GM19193 (cell line): ENCODE measurements around the gene RALA.

Experiments used
- POLR2A ChIP-seq: IDR thresholded peaks from 4 replicates; pipeline ENCODE4 v1.6.1; 2011; ENCODE audit not compliant: insufficient read depth, insufficient read length; ENCODE audit errors: extremely low read depth

Gene RALA, protein sequence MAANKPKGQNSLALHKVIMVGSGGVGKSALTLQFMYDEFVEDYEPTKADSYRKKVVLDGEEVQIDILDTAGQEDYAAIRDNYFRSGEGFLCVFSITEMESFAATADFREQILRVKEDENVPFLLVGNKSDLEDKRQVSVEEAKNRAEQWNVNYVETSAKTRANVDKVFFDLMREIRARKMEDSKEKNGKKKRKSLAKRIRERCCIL

DNA sequence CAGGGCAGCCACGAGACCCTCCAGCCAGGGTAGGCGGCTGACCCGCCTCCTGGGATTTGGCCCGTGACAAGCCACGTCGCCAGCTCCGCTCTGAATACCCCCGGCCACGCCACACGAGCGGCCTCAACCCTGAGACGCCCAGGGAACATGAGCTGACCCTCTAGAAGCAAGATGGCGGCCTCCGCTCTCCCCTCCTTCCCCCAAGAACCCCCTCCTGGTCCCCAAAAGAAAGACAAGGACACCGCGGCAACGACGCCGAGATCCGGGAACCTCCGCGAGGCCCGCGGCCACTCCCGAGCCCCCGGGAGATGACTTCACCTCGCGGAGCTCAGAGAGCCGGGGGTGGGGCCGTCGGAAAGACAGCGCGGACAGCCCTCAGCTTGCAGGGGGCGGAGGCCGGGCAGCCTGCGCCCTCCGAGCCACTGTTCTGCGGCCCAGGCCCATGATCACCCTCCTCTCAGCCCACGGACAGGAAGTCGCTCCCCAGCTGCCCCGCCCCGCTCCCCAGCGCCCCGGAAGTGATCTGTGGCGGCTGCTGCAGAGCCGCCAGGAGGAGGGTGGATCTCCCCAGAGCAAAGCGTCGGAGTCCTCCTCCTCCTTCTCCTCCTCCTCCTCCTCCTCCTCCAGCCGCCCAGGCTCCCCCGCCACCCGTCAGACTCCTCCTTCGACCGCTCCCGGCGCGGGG, at the start of gene RALA:
Gene RALA (plus strand): TSS at position 526 of the 685 bp plus-strand sequence. CDS start 63,096 bp downstream, outside the sequence.
- TF ChIP-seq POLR2A, result peak; percentile 83

DNA sequence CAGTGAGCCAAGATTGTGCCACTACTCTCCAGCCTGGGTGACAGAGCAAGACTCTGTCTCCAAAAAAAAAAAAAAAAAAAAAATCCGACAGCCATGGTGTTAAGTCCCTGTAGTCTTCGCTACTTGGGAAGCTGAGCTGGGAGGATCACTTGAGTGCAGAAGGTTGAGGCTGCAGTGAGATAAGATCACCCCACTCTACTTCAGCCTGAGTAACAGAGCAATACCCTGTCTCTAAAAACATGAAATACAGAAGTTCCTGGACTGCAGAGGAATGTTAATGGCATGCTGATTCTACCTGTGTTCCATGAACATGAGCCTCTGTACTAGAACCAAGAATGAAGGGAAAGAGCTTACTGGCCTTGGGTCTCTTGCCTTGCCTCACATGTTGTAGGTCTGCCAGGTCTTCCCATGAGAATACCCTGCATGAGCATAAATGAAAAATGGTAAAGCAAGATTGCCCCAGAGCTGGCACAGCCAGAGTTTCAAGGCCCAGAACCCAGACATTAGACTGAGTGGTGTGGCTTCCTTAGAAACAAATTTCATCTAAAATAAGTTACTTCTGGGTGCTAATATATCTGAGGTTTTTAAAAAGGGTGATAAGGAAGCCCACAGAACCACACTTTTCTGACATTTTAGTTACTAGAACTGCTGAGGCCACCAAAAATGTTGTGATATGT, 48.6 kb upstream of the RALA start:
- no peak for TF ChIP-seq POLR2A

DNA sequence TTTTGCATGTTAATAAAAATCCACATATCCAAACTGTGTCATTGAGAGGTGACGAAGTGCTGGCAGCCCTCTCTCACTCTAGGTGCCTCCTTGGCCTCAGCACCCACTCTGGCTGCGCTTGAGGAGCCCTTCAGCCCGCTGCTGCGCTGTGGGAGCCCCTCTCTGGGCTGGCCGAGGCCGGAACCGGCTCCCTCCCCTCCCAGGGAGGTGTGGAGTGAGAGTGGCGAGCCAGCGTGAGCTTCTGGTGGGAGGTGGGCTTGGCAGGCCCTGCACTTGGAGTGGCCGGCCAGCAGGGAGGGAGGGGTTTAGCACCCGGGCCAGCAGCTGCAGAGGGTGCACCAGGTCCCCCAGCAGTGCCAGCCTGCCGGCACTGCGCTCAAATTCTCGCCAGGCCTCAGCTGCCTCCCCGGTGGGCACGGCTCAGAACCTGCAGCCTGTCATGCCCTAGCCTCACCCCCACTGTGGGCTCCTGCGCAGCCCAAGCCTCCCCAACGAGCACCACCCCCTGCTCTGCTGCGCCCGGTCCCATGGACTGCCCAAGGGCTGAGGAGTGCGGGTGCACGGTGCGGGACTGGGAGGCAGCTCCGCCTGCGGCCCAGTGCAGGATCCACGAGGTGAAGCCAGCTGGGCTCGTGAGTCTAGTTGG, 46.0 kb upstream of the RALA start:
- no peak for TF ChIP-seq POLR2A

DNA sequence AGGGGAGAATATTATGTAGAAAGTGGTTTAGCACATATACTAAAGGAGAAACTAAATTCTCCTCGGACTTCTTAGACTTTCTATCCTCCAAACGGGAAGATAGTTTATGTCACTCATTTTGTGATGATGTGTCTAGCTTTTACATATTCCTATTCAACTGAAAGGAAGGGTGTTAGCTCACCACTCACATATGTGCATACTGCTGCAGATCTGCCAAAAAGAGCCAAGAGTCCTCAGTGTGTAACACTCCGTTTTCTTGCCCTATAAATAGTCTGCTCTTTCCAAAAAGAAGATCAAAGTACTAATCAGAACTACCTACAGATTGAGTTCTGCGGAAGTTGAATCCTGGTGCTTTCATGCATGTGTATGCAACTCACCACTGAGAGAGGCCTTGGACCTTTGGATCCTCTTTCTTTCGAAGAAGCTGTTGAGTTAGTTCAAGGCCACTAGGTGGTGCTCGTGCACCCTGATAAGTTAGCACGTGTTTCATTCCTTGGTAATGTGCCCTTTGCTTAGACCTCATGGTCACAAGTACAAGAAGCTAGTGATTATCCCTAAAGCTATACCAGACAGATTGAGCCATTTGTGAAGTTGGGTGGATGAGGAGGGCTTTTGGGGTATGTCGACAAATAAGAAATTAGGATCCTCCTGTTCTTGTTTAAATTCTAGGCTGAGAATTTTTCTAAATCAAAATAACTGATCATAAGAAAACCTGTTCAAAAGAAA, 43.1 kb upstream of the RALA start:
- TF ChIP-seq POLR2A, result no peak

DNA sequence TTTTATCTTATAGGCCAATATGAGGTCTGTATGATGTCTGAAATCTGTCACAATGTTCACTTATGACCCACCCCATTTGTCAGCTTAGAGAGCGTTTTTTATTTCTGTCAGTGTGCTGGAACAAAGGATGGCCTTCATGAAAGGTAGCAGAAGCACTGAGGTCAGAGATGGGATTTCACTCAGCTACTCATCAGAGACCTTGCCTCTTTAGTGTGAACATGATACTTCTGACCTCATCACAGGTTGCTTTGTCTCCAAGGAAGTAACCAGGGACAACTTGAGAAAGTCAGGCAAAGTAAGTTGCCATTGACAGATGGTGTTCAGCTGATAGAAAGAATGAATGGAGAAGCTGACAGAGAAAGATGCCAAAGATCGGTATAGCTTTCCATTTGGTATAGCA, 40.8 kb upstream of the RALA start:
- no peak for TF ChIP-seq POLR2A

DNA sequence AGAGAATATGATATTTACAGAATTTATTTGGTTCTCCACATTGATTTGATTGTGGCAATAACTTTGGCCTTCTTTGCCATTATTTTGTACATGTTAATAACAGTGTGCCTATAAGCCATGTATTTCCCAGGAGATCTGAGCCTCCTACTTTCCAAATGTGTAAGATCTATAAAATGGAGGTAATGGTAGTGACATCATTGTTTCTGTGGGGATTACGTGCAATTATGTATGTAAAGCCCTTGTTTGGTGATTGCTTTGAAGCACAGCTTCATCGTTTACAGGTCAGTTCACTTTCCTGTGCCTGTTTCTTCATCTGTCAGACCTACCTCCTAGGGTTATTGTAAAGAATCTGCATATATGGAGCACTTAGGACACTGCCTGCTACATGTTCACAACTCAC, 39.8 kb upstream of the RALA start:
- TF ChIP-seq POLR2A, result no peak

DNA sequence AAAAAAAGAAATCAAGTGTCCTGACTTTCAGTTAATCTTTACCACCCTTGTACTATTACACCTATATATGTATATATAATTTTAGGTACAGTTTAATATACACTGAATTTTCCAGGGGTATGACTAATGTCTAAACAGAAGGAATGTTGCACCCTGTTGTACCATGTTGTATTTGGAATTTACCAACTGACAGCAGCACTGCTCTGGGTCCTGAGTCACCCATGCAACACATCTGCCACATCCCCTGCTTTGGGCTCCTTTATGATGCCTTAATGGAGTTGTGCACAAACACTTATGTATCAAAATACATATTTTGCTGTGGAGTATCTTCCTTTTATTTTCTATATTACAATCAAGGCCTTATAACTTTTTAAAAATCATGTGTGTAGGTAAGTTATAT, 36.0 kb upstream of the RALA start:
- TF ChIP-seq POLR2A, result no peak

DNA sequence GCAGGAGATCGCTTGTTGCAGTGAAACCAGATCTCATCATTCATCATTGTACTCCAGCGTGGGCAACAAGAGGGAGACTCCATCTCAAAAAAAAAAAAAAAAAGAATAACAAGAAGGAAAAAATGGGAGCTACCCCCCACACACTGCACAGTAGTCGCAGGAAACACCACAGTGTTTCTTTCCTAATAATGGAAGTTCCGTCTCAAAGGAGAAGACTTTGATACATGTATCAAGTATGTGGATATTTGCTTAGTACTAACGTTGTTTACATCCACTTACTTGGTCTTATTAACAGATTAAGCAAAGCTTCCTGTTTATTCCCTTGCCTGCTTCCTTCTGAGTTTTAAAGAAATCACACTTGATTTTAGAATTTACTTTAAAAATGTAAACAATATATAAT, 35.0 kb upstream of the RALA start:
- no peak for TF ChIP-seq POLR2A

DNA sequence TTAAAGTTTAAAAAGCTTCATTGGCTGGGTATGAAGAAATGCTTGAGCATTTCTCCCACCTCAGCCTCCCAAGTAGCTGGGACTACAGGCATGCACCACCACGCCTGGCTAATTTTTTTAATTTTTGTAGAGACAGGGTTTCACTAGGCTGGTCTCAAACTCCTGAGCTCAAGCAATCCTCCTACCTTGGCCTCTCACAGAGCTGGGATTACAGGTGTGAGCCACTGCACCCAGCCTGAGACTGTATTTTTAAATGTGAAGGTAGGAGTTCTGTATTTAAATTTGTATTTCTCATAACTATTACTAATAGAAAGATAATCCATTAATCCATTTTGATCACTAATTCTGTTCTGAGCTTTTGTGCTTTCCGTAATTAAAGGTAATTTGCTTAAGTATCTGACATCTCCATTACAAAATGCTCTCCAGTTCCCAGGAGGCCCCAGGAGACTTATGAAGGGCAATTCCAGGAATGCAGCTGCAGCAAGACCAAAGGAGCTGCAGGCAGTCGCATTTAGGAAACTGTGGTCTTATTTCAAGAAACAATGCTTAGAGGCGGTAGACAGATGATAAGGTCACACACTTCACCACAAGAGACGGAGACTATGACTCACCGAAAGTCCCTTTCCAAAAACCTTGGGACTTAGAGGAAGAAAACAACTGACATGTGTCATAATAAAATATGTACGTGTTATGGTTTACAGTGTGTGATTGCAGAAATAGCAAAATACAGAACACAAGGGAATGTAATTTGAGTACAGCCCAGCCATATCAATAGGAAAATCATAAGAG, 33.9 kb upstream of the RALA start:
- no peak for TF ChIP-seq POLR2A

DNA sequence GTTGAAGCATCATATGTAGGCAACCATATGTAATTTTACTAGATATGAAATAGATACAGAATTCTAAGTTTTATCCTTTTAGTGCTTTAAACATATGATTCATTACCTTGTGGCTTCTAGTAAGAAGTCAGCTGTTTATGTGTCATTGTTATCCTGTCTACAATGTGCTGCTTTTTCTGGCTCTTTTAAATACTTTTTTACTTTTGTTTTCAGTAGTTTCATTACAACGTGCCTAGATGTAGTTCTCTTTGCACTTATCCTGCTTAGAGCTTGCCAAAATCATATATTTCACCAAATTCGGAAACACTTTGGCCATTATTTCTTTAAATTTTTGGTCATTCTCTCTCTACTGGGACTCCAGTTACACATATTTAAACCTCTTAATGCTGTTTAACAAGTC, 30.8 kb upstream of the RALA start:
- no peak for TF ChIP-seq POLR2A

DNA sequence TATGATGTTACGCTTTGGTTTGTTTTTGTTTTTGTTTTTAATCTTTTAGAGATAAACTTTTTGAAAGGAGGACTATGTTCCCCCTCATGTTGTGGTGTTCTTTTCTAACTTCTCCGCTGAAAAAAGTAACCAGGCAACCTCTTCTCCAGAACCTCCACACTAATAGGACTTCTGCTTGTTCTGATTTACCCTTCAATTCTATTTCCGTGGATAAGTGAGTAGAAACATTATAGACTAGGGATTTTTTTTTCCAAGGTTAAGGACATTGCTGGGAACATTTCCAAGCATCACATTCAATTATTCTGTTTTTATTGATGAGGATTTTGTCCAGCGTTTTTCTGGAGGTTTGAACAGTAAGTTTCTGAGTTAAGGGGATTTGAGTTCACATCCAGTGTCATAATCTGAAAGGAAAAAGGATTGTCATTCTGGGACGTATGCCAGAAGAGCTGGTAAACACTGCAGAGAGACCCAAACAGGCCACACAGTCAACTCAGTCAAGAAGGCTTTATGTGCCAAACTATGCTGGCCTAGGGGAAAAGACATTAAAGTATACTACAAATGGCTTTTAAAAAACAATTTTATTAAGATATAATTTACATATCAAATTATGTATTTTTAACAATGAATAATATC, 28.3 kb upstream of the RALA start:
- TF ChIP-seq POLR2A, result no peak

DNA sequence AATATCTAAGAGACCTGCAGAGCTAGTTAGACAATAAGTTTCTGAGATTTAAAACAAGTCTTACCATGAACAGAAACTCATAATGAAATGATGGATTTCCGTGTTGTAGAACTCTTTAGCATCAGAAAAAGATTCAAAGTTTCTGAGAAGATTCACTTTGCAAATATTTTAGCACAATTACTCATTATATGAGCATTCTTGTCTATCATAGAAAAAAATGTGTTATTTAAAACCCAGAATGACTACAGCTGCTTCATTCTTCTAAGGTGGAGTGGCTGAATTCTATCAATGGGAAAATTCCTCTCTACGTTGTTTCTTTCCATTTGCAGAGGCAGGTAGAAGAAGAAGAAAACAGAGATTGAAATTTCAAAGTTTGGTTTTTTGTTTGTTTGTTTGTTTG, 21.0 kb upstream of the RALA start:
- no peak for TF ChIP-seq POLR2A

DNA sequence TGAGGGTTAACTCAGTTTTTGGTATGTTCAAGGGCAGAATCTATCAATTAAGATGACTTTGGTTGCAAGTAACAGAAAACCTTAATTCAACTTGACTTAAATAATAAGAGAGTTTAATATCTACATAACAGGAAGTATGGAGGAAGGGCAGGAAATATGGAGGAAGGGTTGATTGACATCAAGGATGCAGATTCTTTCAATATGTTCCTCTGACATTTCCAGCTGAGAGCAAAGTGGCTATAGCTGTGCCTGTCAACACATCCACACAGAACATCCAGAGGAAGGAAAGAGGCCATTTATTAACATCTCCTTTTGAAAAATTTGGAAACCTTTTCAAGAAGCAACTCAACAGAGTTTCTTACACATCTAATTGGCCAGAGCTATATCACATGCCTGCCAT, 19.4 kb upstream of the RALA start:
- TF ChIP-seq POLR2A, result no peak

DNA sequence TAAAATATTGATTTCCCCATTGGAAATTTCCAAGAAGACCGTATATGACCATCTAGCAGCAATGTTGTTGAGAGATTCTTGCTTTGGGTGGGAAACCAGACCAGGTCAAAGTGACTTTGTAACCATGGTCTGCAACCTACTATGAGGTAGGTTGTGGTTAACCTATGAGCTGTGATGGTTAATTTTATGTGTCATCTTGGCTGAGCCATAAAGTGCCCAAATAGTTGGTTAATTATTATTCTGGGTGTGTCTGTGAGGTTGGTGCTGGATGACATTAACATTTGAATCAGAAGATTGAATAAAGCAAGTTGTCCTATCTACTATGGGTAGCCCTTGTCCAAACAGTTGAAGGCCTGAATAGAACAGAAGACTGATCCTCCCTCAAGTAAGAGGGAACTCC, 18.3 kb upstream of the RALA start:
- no peak for TF ChIP-seq POLR2A
